ENCODE data around the gene PALLD.

PALLD gene

DNA sequence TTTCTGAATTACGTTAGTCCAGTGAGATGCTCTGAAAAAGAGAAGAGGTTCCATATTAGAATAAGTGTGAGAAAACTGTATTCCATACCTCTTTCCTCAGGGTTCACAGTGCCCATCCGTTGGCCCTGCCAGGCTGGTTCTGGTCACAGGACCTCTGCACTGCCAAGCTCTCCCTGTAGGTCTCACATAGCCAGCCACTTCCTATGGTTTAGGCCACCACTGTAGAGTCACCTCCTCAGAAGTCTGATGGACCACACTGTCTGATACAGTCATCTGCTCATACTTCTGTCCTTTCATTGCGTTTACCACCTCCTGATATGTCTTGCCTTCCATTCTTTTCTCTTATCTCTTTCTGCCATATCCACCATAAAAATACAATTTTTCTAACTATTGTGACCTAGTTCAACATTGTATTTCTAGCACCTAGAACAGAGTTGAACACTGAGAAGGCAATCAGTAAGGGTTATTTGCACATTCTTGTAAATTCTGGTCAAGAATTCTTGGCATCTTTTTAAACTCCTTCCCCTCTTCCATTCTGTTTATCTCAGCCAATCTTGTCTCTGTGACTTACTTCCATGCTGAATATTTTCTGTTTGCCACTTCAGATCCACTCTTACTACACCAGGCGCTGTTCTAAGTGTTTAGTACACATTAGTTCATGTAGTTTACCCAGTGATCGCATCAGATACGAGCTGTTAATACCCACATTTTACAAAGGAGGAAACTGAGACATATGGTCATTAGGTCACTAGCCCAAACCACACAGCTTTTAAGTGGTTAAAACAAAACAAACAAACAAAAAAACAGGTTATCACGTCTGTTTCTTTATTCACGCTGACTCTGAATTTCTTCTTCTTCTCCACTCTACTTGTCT, 387.6 kb downstream of the PALLD start:
- DNase-seq: no peak

DNA sequence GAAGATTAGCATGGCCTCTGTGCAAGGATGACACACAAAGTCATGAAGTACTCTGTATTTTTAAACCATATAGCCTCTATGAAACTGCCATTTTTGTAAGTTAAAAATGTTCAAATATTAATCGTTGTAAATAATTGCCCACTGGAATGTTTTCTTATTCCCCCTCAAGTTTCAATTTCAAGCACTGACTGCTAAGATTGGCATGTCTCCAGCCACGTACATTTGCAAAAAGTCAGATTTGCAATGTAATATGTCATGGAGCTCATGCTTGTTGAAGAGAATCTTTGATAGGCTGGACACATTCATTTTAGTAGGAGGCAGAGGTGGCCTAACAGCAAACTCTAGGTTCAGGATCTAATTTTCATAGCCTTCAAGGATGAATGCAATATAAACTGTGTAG, 388.5 kb downstream of the PALLD start:
- no peak for DNase-seq

- no peak for DNase-seq
These were observed 389.5 kb downstream of the PALLD start for GRCh38 chr4:168886351-168886750.

GRCh38 chr4:168887809-168888208, 391.0 kb downstream of the PALLD start:
- no peak for DNase-seq

- no peak for DNase-seq
These were observed 391.9 kb downstream of the PALLD start for GRCh38 chr4:168888715-168889215.

DNA sequence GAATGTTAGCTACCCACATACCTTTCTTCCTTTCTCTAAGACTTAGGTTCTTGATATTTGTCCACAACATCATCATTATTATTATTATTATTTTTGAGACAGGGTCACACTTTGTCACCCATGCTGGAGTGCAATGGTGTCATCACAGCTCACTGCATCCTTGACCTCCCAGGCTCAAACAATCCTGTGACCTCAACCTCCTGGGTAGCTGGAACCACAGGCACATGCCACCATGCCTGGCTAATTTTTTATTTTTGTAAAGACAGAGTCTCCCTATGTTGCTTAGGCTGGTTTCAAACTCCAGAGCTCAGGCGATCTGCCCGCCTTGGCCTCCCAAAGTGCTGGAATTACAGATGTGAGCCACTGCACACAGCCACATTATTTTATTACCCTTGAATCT, 394.2 kb downstream of the PALLD start:
- no peak for DNase-seq

DNA sequence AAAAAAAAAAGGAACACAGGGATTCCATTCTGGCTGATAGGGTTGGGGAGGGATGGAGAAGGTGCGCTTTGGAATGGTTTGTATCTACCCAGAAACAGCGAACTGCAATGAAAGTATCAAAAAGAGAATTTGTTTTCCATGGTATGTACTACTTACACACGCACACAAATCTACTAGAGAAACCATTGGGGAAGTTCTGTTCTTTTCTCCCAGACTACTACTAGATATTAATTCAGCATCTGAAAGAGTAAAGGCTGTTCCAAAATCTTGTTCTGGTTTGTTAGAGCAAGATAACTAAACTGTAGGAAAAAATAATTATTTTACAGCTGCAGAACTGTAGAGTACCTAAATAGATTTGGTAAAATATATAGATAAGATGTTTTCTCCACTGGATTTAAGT, 394.8 kb downstream of the PALLD start:
- DNase-seq: no peak

- DNase-seq: no peak
These were observed 395.6 kb downstream of the PALLD start for GRCh38 chr4:168892475-168892874.

DNA sequence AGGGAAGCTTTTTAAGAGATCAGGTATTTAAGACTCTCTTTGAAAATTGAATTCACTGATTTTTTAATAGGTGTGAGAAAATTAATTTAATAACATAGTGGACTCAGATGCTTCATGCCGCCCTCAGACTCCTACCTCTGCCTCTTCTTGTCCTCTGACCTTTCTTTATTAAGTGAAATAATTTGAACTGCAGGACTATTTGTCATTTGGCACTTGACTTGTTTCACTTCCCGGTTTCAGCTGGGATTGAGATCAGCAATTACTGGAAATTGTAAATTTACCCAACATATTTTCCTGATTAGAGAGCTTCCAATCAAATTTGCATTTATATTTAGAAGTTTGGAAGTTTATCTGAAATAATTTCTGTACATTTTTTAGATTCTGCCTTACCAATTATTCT, 396.4 kb downstream of the PALLD start:
- no peak for DNase-seq

- no peak for DNase-seq
These were observed 397.0 kb downstream of the PALLD start for GRCh38 chr4:168893807-168894206.

- no peak for DNase-seq
These were observed 403.2 kb downstream of the PALLD start for GRCh38 chr4:168900080-168900479.

- DNase-seq: no peak
These were observed 410.4 kb downstream of the PALLD start for GRCh38 chr4:168907119-168907698.

DNA sequence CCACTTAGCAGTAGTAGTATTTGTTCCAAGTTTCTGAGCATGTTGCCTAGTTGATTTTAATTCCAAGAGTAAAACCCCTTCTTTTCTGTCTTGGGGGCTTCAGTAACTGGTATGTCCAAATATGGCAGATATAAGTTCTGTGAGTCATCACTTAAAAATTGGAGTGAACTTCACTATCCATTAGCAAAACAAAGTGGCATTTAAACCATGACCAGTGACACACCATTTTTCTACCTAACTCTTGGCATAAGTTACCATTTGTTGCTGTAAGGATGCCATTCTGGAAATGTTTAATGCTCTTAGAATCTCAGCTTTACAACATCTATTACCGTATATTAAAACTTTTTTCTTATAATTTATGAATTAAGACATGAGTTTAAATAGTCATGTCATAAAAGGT, 411.2 kb downstream of the PALLD start:
- DNase-seq: no peak

DNA sequence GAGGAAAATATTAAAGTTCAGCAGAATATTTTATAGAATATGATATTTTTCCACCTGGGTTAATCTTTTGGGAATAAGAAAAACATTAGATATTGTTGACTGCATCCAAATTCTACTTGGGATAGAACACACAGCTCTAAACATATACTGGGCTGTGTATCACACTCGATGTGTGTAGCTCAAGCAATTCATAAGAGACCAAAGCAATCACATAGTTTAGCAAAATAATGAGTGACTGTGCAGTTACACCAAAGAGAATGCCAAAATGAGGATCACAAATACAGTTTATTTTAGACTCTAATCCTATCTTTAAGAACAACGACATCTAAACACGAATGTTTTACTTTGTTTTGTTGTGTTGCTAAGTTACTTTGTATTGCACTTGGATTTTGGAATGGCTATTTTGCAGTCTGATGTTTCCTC, 412.0 kb downstream of the PALLD start:
- DNase-seq: no peak

GRCh38 chr4:168914095-168914494, 417.2 kb downstream of the PALLD start:
- no peak for DNase-seq

GRCh38 chr4:168917138-168917779, 420.4 kb downstream of the PALLD start:
- peak; percentile 8 for DNase-seq

DNA sequence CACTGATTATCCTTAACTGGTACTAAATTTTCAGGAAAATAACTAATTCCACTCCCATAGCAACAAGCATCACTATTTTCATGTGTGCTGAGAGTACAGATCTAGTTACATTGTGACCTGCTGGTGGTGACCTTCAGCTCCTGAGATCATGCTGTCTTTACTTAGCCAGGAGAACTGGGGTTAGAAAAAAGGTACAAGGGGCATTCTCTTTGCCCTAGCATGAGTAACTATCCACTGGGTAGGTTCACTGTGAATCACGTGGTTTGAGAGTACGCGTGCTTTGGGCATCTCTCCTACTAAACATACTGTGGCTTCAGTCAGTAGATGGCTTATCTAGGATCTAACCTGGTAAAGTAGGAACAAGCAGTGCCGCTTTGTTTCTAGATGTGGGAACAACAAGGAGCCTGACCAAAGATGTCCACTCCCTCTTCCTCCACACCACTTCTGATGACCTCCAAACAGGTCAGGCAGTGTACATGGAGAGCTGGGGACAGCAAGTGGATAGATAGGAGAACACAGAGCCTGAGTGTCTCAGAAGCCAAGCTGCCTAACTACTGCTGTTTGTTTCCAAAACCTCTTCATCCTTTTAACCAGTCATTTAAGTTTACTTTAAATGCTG, 423.0 kb downstream of the PALLD start:
- DNase-seq: no peak

DNA sequence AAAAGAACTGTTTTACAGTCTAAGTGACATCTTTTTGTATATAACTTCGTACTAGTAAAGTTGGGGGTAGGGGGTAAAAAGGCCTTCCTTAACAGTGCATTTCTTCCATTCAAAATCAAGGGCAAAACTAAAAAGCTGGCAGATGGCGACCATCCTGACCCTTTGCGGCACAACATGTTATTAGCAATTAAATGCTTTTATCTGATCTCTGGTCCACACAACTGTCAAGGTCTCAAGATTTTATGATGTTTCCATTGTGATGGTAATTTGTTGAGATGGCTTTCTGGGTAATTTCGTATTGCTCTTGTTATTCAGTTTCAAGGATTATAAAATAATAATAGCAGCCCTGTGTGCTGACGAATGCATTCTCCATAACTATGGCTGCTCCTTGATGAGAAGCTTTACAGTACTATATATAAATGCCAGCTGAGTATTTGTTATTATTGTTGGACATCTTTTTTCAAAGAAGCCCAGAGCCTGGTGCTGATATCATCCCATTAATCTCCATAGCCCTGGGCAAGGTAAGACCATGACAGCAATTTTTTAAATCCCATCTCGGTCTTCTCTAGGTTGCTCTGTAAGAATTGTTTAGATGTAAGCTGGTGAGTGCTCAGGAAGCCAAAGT, 423.7 kb downstream of the PALLD start:
- DNase-seq: no peak

DNA sequence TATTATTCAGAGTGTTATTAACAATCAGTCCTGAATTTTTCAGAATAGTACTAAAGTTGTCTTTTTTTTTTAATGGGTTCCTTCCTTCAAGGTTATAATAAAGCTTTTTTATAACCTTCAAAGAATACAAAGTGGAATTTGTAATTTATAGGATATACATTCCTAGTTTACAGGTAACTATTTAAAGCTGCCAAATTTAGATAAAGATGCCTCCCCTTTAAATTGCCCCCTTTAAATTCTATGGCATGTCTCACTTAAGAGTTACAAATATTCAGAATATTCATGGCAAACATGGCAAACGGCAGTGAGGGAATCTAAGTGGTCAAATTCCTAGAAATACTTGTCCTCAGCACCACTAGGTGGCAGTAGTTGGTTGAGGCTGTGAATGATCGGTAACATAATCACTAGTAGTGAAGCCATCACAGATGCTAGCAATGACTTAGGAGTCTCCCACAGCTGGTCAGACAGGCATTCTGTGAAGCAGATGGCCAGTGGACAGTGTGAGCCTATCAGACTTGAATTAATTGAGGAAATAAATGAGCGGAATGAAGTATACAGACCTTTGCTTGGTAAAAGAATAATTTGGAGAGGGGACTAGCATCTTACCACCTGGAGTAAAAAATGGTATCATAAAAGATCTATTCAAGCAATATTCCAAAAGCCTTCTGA, 426.8 kb downstream of the PALLD start:
- peak; percentile 62 for DNase-seq

DNA sequence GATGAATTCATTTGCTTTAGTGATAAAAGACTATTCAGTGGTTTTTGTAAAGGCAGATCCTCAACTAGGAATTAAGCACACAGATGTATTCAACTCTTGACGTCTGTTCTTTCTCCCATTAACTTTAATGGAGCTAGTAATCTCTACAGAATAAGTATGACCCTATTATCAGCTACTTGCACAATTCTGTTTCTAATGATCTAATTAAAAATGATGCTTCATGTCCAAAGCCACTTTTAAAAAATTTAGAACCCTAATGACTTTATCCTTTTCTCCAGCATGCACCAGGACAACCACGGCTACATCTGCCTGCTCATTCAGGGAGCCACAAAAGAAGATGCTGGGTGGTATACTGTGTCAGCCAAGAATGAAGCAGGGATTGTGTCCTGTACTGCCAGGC, 427.8 kb downstream of the PALLD start:
- no peak for DNase-seq

GRCh38 chr4:168925789-168926490, 429.1 kb downstream of the PALLD start:
- DNase-seq: no peak

GRCh38 chr4:168928346-168928745, 431.5 kb downstream of the PALLD start:
- no peak for DNase-seq
